NCI-H345 treated with DMSO at 0.1 percent for 48 hours (cell line): Measurements from ENCODE around the gene KIF23.
A peak's percentile ranks its signal among the peaks of the same experiment; 100 is the strongest.
"Not testable (repeated sequence)": the region's sequence is repeated elsewhere in the genome, so short reads cannot be mapped to it uniquely, and the experiment has no call there.

ENCODE experiments used
- DNase-seq: peaks from one replicate; lab custom pipeline; 2025; ENCODE audit not compliant: unreplicated experiment; lab: John Stamatoyannopoulos, UW

Gene KIF23

GRCh38 chr15:69434238-69434637 lies 20.1 kb downstream of the KIF23 start:
- DNase-seq, result no peak

- no peak for DNase-seq
Observed at GRCh38 chr15:69434679-69435078, 20.5 kb downstream of the KIF23 start.

GRCh38 chr15:69435985-69436384 lies 21.8 kb downstream of the KIF23 start:
- DNase-seq, result no peak

- no peak for DNase-seq
Observed at GRCh38 chr15:69436951-69437350, 22.8 kb downstream of the KIF23 start.

- DNase-seq, result no peak
Observed at GRCh38 chr15:69439623-69440022, 25.5 kb downstream of the KIF23 start.

- no peak for DNase-seq
Observed at GRCh38 chr15:69443032-69443611, 29.0 kb downstream of the KIF23 start.

- DNase-seq, result no peak
Observed at GRCh38 chr15:69444686-69445085, 30.5 kb downstream of the KIF23 start.

GRCh38 chr15:69446953-69447352 lies 32.8 kb downstream of the KIF23 start:
- no peak for DNase-seq

- DNase-seq, result not testable (repeated sequence)
Observed at GRCh38 chr15:69450221-69450620, 36.1 kb downstream of the KIF23 start.

- no peak for DNase-seq
Observed at GRCh38 chr15:69450968-69451695, 37.0 kb downstream of the KIF23 start.

GRCh38 chr15:69451951-69452691 lies 38.0 kb downstream of the KIF23 start:
- DNase-seq, result no peak

- peak; percentile 77 for DNase-seq
Observed at GRCh38 chr15:69452692-69453521, 38.8 kb downstream of the KIF23 start, which contains the start of gene RPLP1. TSS of gene RPLP1 (plus strand) at chr15:69452818. CDS start at chr15:69452949, 131 bp downstream.

- no peak for DNase-seq
Observed at GRCh38 chr15:69454953-69455352, 40.8 kb downstream of the KIF23 start.

- no peak for DNase-seq
Observed at GRCh38 chr15:69456208-69457166, 42.3 kb downstream of the KIF23 start.

- DNase-seq, result no peak
Observed at GRCh38 chr15:69457304-69458280, 43.4 kb downstream of the KIF23 start.

- DNase-seq, result no peak
Observed at GRCh38 chr15:69459066-69459465, 44.9 kb downstream of the KIF23 start.

GRCh38 chr15:69460481-69460880 lies 46.3 kb downstream of the KIF23 start:
- DNase-seq, result no peak

GRCh38 chr15:69462030-69462492 lies 47.9 kb downstream of the KIF23 start:
- no peak for DNase-seq
